Stimulated activated naive CD8-positive, alpha-beta T cell treated with anti-CD3 and anti-CD28 coated beads, Interleukin-15, Interleukin-2, amounts not matched to agents 100 ng/mL and 50 ng/mL, for 24 hours (primary cell): ENCODE measurements around the gene RRP1.

Source experiments
- H3K27ac Mint-ChIP-seq: one replicate; pipeline ENCODE4 v1.8.0; 2021; ENCODE audit warnings: mild to moderate bottlenecking, mixed read lengths
- H3K27me3 Mint-ChIP-seq: one replicate; pipeline ENCODE4 v1.8.0; 2021; ENCODE audit warnings: mixed read lengths
- H3K36me3 Mint-ChIP-seq: one replicate; pipeline ENCODE4 v1.8.0; 2021; ENCODE audit warnings: low read depth, mixed read lengths
- H3K4me1 Mint-ChIP-seq: one replicate; pipeline ENCODE4 v1.8.0; 2021; ENCODE audit warnings: low read depth, mixed read lengths
- H3K4me3 Mint-ChIP-seq: one replicate; pipeline ENCODE4 v1.8.0; 2021; ENCODE audit warnings: mild to moderate bottlenecking, mixed read lengths
- H3K9me3 Mint-ChIP-seq: one replicate; pipeline ENCODE4 v1.8.0; 2021; ENCODE audit warnings: mixed read lengths

RRP1 gene

DNA sequence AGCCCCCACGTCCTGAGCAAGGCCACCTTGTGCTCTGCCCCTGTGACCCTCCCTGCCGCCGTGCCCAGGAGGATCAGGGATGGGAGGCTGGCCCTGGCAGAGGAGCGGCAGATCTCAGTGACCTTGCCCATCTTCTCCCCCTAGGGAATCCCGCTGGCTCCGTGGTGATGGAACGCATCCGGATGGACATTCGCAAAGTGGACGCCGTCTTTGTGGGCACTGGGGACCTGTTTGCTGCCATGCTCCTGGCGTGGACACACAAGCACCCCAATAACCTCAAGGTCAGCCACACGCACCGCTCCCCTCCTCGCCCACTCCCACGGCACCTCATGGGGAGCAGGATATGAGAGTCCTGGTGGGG lies 36.0 kb upstream of the RRP1 start:
- H3K4me1 Mint-ChIP-seq = no peaks in the 10 kb centered on the region
- H3K27me3 Mint-ChIP-seq = no peaks in the 10 kb centered on the region
- no peaks in the 10 kb centered on the region for H3K9me3 Mint-ChIP-seq
- peaks cover 29% of the 10 kb centered on the region for H3K36me3 Mint-ChIP-seq
- no peak overlapping the region for H3K27ac Mint-ChIP-seq
- H3K4me3 Mint-ChIP-seq = no peak overlapping the region

DNA sequence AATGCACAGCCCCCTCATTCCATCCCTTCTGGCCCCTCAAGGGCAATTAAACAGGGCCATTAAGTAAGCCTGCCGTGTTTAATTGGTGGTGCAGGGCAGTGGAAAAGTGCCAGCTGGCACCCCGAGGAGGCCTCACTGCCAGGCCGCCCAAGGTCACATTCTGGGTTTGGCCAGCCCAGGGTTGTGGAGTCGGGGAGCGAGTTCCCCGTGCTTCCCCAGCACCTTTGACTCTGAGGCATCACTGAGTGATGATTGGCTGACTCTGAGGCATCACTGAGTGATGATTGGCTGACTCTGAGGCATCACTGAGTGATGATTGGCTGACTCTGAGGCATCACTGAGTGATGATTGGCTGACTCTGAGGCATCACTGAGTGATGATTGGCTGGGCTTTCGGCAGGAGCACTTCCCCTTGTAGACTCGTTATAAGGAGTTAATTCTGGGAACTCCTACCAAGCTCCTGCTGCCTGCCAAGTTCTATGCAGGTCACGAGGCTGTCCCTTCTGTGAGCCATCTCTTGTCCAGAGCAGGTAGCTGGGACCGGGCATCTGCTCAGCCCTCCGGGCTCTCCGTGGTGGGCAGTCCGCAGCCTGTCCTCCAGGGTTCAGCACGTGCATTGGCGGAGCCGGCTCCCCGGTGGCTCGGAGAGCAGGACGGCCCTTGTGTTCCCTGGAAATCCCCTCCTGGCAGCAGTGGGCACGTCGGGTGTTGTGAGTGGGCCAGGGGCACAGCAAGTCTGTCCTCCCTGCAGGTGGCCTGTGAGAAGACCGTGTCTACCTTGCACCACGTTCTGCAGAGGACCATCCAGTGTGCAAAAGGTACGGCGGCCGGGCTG lies 34.2 kb upstream of the RRP1 start:
- Mint-ChIP-seq H3K27me3 (no peaks in the 10 kb centered on the region), H3K9me3 (no peaks in the 10 kb centered on the region), H3K36me3 (peaks cover 35% of the 10 kb centered on the region), H3K4me3 (no peak overlapping the region), H3K4me1 (no peaks in the 10 kb centered on the region), H3K27ac (no peak overlapping the region)

DNA sequence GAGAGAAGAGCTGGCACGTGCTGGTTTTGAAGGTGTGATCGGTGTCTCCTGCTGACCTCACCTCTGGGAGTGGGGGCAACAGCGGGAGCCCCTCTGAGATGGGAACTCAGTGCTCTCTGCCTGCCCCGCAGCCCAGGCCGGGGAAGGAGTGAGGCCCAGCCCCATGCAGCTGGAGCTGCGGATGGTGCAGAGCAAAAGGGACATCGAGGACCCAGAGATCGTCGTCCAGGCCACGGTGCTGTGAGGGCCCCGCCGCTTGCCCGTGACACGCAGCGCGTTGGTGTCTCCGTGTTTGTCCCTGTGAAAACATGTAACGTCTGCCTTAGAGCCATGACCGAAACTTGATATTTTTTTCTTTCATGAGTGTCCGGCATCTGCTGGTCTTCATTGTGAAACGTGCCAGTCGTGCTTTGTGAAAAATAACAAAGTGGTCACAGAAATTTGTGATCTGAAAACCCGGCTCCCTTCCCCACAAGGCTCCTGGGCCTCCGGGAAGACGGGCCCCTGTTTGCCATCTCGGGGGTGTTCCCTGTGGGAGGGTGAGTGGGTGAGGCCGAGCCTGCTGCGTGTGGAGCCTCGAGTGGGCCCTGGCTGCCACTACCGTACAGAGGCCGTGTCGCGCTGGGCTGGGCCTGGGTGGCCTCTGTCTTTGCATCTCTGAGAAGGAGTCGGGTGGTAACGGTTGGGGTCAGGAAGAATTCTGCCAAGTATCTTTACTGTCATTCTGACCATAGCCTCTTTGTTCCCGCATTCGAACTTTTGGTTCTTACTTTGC lies 33.4 kb upstream of the RRP1 start:
- Mint-ChIP-seq H3K4me1 (no peaks in the 10 kb centered on the region), H3K9me3 (no peaks in the 10 kb centered on the region), H3K4me3 (no peak overlapping the region), H3K36me3 (peaks cover 34% of the 10 kb centered on the region), H3K27me3 (no peaks in the 10 kb centered on the region), H3K27ac (peak overlapping the region; percentile 31)

DNA sequence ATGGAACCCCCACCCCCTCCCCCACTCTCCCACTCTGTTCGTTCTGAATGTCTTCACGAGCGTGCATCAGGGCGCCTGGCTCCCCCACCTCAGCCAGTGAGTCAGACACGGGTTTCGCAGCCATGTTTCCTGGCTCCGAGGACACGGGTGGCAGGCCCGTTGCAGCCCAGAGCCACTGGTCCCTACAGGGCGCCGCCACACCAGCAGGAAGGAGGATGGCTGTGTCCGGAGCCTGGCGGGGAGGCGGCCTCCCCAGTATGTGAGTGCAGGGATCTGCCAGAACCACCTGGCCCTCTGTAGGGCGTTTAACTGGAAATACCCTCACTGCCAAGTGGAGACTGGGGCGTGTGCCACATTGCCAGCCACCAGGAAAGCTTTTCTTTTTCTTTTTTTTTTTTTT lies 31.8 kb upstream of the RRP1 start:
- no peak overlapping the region for H3K4me3 Mint-ChIP-seq
- H3K27me3 Mint-ChIP-seq = no peaks in the 10 kb centered on the region
- no peaks in the 10 kb centered on the region for H3K9me3 Mint-ChIP-seq
- H3K4me1 Mint-ChIP-seq = no peaks in the 10 kb centered on the region
- H3K27ac Mint-ChIP-seq = no peak overlapping the region
- H3K36me3 Mint-ChIP-seq = peaks cover 34% of the 10 kb centered on the region

DNA sequence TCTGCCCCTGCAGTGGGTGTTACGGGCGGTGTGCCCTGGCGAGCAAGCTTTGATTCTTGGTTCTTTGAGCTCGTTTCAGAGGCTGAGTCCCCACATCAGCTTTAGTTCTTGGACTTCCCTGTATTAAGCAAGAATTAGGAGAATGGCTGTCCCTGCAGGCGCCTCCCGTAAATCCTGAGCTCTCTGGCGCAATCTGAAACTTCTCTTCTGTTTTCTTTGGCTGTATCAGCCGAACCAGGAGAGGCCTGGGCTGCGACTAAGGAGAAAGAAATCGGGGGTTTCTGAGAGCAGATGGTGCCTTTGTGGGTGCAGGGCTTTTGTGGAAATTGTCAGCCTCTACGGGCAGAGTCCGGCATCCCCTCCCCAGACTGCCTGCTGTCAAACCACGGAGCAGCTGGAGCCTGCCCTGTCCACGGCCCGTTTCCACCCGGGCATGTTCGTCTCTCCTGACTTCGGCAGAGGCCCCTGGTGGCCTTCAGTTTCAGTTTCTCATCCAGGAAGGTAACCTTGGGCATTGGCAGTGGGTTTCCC lies 31.2 kb upstream of the RRP1 start:
- no peaks in the 10 kb centered on the region for H3K27me3 Mint-ChIP-seq
- H3K27ac Mint-ChIP-seq = no peak overlapping the region
- H3K36me3 Mint-ChIP-seq = peaks cover 34% of the 10 kb centered on the region
- H3K4me3 Mint-ChIP-seq = no peak overlapping the region
- H3K9me3 Mint-ChIP-seq = no peaks in the 10 kb centered on the region
- H3K4me1 Mint-ChIP-seq = no peaks in the 10 kb centered on the region

DNA sequence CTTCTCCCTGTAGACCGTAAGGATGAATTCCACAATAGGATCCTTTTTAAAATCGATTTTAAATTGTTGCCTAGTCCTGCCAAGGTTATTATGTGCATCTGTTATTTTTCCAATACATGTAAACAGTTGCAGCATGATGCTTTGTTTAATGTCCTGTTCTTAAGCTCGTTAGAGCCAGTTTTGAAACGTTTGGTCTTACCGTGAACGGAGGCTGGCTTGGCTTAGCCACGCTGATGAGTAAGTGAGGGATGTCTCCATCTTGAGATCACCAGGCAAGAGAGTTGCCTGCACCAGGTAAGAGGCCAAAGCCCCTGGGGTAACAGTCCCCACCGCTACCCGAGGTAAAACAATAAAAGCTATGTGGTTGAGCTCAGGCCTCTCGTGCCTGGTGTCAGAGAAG lies 30.6 kb upstream of the RRP1 start:
- no peak overlapping the region for H3K27ac Mint-ChIP-seq
- H3K4me3 Mint-ChIP-seq = no peak overlapping the region
- no peaks in the 10 kb centered on the region for H3K27me3 Mint-ChIP-seq
- H3K36me3 Mint-ChIP-seq = peaks cover 30% of the 10 kb centered on the region
- H3K4me1 Mint-ChIP-seq = no peaks in the 10 kb centered on the region
- no peaks in the 10 kb centered on the region for H3K9me3 Mint-ChIP-seq

DNA sequence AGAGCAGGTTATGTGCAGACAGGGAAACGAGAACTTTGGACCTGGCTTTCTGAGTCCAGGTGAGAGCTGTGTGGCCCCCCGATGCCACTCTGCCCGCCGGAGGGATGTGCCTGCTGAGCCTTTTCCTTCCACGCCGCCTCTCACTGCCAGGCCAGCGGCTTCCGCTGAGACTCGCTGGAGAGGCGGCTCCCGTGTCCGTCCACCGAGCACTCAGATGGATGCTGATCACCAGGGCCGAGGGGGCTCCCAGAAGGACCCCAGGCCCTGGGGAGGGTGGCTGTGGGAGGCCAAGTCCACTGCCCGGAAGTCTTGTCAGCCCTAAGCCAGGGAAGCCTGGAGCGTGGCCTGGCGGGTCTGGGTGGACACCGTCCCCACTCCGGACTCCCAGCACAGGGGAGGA lies 29.7 kb upstream of the RRP1 start:
- Mint-ChIP-seq H3K36me3 (peaks cover 25% of the 10 kb centered on the region), H3K27ac (no peak overlapping the region), H3K4me3 (no peak overlapping the region), H3K9me3 (no peaks in the 10 kb centered on the region), H3K27me3 (no peaks in the 10 kb centered on the region), H3K4me1 (no peaks in the 10 kb centered on the region)

DNA sequence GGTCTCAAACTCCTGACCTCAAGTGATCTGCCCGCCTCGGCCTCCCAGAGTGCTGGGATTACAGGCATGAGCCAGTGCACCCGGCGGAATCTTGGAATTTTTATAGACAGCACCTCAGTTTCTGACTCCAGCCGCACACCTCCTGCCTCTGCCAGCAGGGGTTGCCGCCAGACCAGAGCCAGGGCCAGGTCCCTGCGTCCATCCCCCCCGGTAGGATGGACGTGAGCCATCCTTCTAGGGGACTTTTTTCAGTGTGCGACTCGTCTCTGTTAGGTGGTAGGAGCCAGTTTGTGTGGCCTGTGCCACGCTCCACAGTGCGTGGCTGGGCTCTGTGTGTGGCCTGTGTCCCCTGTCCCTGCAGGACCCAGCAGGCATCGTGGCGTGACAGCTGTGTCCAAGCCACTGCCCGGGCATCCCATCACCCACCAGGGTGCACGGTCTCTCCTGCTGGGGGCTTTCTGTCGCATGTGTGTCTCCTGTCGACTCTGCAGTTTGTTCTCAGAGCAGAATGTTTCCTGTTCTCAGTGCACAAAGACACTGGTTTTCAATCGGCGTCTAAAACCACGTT lies 28.9 kb upstream of the RRP1 start:
- Mint-ChIP-seq H3K4me3 (no peak overlapping the region), H3K9me3 (no peaks in the 10 kb centered on the region), H3K27ac (no peak overlapping the region), H3K36me3 (peaks cover 22% of the 10 kb centered on the region), H3K27me3 (no peaks in the 10 kb centered on the region), H3K4me1 (no peaks in the 10 kb centered on the region)

DNA sequence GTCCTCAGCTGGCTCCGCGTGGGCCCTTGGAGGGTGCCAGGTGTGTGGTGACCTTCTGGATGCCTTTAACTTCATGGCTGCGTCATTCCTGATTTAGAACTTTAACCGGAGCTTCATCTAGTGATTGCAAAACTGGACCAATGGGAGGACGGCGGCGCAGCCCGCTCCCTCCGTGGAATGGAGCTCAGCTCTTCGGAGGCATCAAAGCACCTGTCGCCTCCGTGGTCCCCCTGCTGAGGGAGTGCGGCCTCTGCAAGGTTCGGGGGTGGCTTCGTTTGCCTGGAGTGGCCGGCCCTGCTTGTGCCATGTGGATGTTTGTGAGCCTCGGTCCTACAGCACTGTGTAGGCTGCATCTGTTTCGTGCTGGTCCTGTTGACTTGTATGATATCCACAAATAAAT lies 27.5 kb upstream of the RRP1 start:
- no peaks in the 10 kb centered on the region for H3K9me3 Mint-ChIP-seq
- peaks cover 11% of the 10 kb centered on the region for H3K36me3 Mint-ChIP-seq
- H3K4me3 Mint-ChIP-seq = no peak overlapping the region
- H3K4me1 Mint-ChIP-seq = no peaks in the 10 kb centered on the region
- no peaks in the 10 kb centered on the region for H3K27me3 Mint-ChIP-seq
- H3K27ac Mint-ChIP-seq = no peak overlapping the region

DNA sequence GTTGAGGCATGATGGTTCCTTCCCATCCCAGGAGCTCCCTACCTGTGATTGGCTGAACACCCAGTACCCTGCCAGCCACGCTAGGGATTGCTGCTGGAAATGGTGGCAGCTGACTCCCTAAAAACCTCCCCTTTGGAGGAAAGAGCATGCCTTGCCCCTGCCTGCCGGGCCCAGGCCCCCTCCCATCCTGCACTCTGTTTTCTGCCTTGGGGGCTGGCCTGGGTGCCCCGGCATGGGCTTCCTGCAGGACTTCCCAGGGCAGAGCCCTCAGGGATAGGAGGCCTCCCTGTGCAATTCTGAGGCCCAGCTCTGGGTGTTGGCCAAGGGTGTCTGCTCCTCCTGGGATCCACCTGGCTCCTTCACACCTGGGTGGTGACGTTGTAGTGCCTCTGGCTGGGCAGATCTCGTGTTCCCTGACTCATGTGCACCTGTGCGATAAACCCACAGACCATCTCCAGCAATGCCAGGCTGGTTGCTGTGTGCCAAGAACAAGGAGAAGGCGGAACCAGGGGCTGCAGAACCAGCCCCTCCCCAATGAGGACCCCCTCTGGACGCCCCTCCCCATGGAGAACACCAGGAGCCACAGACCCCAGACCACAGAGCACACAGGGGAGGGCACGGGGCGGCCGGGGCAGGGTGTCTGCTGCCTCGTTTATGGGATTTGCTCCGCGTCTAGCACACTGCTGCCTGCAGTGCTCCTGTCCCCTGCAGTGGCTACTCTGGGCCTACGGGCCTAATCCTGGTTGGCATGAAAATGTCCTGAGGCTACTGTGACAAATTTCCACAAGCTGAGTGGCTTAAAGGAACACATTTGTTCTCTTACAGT lies 26.9 kb upstream of the RRP1 start:
- no peak overlapping the region for H3K27ac Mint-ChIP-seq
- H3K9me3 Mint-ChIP-seq = no peaks in the 10 kb centered on the region
- no peaks in the 10 kb centered on the region for H3K27me3 Mint-ChIP-seq
- peaks cover 11% of the 10 kb centered on the region for H3K36me3 Mint-ChIP-seq
- no peak overlapping the region for H3K4me3 Mint-ChIP-seq
- no peaks in the 10 kb centered on the region for H3K4me1 Mint-ChIP-seq

DNA sequence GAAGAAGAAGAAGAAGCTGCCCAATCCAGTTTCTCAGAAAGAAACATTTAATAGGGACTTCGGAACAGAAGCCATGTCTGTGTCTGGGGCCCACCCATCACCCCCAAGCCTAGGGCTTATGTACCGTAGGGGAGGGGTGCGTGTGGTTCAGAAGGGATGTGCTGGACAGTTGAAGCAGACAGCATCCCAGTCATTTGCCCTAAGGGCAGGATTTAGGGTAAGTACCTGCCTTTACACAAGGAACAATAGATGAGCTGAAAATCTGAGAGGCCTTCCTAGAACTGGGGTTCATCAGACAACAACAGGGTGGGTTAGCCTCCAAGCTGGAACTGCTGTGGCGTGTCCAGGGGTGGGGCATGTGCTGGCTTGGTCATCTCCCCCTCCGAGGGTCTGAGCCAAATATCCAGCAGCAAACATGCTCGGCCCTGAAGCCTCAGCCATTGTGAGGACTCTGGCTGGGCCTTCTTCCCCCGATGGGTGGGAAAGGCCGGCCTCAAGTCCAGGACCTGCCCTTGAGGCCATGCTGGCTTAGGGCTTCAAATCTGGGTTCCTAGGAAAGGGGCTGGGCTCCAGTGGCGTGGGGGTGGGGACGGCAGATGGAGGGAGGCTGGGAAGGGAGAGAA lies 25.4 kb upstream of the RRP1 start:
- H3K27ac Mint-ChIP-seq = no peak overlapping the region
- no peak overlapping the region for H3K4me3 Mint-ChIP-seq
- H3K9me3 Mint-ChIP-seq = no peaks in the 10 kb centered on the region
- peaks cover 5% of the 10 kb centered on the region for H3K36me3 Mint-ChIP-seq
- H3K4me1 Mint-ChIP-seq = no peaks in the 10 kb centered on the region
- H3K27me3 Mint-ChIP-seq = no peaks in the 10 kb centered on the region

DNA sequence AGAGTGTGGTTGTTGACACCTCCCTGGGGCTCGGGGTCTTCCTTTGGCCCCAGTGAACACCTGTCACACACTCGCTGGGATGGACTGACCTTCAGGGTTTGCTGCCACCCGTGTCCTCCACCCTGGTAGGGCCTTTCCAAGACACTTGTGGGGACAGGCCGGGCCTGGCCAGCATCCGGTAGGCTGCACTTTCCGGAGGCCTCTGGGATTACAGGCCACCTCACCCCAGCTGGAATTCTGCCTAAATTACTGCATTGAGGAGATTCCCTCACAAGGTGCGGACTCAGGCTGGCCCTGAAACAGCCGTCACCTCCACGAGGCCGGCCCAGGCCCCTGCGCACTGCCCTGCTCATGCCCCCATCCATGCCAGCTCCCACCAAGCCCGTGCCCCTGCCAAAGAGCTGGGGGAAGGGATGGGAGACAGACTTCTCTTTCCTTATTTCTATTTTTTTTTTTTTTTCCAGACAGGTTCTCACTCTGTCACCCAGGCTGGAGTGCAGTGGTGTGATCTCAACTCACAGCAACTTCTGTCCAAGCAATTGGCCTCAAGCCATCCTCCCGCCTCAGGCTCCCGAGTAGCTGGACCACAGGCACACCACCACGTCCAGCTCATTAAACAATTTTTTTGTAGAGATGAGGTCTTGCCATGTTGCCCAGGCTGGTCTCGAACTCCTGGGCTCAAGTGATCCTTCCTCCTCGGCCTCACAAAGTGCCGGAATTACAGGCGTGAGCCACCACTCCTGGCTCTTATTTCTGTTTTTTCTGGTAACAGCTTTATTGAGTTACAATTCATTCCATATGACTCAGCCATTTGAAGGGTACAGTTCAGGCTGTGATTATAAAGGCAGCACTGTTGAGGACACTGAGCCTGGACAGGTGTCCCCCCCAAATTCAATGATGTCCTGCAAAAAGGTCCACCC lies 24.5 kb upstream of the RRP1 start:
- Mint-ChIP-seq H3K9me3 (no peaks in the 10 kb centered on the region), H3K27ac (no peak overlapping the region), H3K27me3 (no peaks in the 10 kb centered on the region), H3K4me1 (no peaks in the 10 kb centered on the region), H3K36me3 (peaks cover 5% of the 10 kb centered on the region), H3K4me3 (no peak overlapping the region)

DNA sequence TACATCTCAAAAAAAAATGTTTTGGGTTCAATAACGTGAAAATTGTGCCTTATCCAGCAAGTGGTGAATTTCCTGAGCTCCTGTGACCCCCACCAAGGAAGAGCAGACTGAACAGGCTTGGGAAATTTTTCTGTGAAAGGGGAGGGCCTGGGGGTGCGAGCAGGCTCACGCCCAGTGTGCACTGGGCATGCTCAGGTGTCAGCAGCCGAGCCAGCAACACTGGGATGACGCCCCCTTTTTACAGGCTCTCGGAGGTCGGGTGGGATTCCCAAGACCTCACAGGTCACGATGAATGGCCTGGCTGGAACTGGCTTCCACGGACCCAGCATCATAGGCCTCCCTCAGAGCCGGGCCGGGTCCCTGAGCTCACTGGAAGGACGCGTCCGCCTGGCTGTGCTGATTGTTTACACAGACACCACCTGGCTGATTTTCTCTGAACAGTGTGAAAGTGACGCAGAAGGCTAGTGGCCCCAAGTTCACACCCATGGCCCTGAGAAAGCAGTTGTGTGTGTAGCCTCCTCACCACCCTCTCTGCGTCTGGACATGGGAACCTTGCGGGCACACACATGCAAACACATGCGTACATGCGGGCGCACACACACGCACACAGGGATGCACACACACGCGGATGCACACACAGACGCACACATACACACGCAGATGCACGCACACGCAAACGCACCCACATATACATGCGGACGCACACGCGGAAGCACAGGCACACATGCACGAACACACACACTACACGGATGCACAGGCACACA lies 22.5 kb upstream of the RRP1 start:
- Mint-ChIP-seq H3K27ac (no peak overlapping the region), H3K4me1 (peaks cover 8% of the 10 kb centered on the region), H3K27me3 (no peaks in the 10 kb centered on the region), H3K4me3 (no peak overlapping the region), H3K36me3 (peaks cover 6% of the 10 kb centered on the region), H3K9me3 (no peaks in the 10 kb centered on the region)
